Measurements from ENCODE around the gene LRRC8A.

Gene LRRC8A

DNA sequence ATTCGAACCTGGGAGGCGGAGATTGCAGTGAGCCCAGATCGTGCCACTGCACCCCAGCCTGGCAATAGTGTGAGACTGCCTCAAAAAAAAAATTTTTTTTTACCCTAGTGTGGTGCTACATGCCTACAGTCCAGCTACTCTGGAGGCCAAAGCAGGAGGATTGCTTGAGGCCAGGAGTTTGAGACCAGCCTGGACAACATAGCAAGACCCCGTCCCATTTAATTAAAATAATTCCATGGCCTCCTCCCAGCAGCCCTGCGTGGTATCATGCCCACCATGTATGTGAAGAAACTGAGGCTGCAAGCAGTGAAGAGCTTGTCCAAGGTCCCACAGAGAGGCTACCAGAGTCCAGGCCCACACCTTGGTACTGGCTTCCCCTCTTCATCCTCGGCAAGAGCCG is 19.4 kb downstream of the LRRC8A start:
- no peak for DNase-seq (ENCODE audit: low spot score)

- DNase-seq (ENCODE audit: low spot score) = no peak
These were observed 19.9 kb downstream of the LRRC8A start for GRCh38 chr9:128901822-128902221.

DNA sequence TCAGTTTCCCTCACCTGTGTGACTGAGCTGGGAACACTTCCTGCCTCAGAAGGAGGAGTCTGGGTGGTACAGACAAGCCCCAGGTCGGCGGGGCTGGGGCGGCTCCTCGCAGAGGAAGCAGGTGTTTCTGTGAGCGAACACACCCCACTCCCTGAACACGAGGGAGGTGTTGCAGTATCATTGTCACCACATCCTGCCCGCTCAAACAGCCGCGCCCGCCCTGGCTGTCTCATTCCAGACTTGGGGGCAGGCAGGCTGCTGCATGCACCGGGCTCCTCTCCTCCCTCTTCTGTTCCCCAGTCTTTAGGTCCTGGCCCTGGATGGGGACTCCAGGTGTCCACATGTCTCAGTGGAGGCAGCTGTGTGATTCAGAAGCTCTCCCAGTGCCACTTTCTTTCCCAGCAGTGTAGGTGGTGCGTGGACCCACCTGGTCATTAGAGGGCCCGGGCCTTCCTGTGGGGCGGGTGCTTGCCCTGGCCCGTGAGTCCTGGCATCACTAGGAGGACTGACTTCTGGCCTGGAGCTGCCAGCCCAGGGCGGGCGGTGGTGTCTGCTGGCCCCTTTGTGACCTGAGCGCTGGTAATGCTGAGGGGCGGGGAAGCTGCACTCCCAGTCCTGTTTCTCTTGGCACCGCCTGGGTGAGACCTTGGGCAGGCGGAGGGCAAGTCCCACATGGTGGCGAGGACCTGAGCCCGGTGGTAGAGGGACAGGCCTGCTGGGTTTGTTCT is 20.6 kb downstream of the LRRC8A start:
- no peak for DNase-seq (ENCODE audit: low spot score)

DNA sequence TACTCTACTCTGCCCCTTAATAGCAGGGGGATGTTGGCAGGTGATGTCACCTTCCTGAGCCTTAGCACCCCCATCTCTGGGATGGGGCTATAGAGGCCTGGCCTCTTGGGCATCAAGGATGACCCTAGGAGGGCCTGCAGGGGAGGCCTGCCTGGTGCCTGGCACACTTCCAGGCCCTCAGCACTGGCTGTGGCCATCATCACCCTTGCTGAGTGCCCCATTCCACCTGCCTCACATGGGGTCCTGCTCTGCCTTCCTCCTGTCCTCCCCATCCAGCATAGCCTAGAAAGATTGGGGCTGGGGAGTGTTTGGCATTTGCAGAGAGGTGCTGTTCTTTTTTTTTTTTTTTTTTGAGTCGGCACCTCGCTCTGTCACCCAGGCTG is 21.1 kb downstream of the LRRC8A start:
- no peak for DNase-seq (ENCODE audit: low spot score)

GRCh38 chr9:128903871-128904620 is 22.1 kb downstream of the LRRC8A start:
- no peak for DNase-seq (ENCODE audit: low spot score)

- no peak for DNase-seq (ENCODE audit: low spot score)
These were observed 24.0 kb downstream of the LRRC8A start for GRCh38 chr9:128905964-128906363.

DNA sequence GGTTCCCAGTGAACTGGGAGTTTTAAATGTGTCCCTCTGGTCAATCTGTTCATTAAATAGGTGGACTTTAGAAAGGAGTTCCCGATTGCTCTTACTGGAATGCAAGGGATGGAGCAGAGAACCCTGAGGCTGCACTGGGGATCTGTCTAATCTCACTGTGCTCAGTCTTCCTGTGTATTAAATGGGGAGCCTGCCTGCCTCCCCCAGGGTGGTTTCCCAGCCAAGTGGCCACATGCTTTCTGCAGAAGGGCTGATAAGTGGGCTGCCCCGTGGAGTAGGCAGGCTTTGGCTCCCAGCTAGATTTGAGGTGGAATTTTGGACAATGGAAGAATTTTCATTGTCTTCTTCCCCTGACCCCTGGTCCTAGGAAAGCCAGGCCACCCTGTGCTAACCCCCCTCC is 24.8 kb downstream of the LRRC8A start:
- DNase-seq (ENCODE audit: low spot score) = no peak

GRCh38 chr9:128908372-128908771 is 26.4 kb downstream of the LRRC8A start:
- no peak for DNase-seq (ENCODE audit: low spot score)

DNA sequence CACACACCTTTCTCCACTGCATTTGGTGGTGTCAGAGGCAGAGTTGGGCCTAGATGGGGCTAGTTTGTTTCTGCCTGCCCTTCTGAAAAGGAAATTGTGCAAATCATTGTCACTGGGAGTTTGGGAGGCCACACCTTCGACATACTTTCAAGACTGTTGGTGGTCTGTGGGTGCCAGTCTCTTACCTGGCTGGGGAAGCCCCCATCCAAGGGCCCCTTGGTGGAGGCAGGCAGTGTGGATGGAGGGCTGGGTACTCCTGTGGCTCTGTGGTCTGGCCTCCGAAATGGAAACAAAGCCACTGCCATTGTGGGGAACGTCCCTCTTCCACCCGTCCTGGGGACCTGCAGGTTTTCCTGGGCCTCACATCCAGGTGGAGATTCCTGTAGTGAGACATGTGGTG is 27.9 kb downstream of the LRRC8A start:
- DNase-seq (ENCODE audit: low spot score) = no peak

GRCh38 chr9:128910906-128911305 is 29.0 kb downstream of the LRRC8A start:
- DNase-seq (ENCODE audit: low spot score) = no peak

GRCh38 chr9:128911529-128912035 is 29.6 kb downstream of the LRRC8A start:
- no peak for DNase-seq (ENCODE audit: low spot score)

DNA sequence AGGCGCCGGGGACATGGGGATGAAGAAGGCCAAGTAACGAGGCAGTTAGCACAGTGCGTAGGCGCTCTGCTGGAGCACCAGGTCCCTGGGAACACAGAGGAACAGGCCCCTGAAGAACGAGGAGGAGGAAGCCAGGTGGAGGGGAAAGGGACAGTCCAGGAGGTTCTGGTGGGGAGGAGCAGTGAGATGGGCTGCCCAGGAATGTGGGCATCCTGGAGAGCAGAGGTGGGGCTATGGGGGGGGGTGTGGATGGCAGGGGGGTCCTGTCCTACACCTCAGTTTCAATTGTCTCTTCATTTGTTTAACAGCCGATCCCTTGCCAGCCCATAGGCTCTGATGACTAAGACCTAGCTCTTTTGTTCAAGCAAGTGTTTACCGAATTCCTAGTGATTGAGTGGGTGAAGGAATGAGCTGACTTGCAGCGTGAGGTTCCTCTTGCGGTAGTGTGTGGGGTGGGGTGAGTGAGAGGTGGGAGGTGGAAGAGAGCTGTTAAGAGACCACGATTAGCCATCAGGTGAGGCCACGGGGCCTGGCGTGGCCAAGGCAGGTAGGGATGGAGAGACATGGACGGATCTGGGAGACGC is 30.4 kb downstream of the LRRC8A start:
- no peak for DNase-seq (ENCODE audit: low spot score)

GRCh38 chr9:128913048-128913900 is 31.3 kb downstream of the LRRC8A start:
- DNase-seq (ENCODE audit: low spot score) = no peak

DNA sequence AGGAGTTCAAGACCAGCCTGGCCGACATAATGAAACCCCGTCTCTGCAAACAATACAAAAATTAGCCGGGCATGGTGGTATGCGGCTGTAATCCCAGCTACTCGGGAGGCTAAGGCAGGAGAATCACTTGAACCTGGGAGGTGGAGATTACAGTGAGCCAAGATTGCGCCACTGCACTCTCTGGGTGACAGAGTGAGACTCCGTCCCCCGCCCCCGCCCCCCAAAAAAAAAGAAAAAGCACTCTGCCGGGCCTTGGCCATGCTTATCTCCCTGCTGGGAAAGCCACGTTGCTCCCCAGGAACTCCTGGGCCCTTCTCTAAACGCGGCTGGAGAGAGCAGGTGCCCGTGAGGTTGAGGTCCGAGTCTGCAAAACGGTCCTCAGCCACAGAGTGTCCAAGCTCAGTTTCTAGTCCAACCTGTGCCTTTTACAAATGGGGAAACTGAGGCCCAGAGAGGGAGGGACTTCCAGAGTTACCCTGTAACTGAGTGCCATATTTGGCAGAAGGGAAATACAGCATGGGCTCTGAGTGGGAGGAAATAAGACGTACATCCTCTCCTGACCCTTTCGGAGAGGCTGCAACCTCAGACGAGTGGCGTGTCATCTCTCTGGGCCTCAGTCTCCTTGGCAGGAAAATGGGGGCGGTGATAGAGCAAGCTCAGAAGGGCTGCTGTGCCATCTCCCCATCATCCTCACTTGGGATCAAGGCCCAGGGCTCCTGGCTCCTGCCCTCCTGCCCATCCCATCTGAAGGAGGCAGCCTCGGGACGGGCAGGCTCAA is 32.3 kb downstream of the LRRC8A start:
- no peak for DNase-seq (ENCODE audit: low spot score)

GRCh38 chr9:128916204-128916603 is 34.3 kb downstream of the LRRC8A start:
- DNase-seq (ENCODE audit: low spot score) = no peak

DNA sequence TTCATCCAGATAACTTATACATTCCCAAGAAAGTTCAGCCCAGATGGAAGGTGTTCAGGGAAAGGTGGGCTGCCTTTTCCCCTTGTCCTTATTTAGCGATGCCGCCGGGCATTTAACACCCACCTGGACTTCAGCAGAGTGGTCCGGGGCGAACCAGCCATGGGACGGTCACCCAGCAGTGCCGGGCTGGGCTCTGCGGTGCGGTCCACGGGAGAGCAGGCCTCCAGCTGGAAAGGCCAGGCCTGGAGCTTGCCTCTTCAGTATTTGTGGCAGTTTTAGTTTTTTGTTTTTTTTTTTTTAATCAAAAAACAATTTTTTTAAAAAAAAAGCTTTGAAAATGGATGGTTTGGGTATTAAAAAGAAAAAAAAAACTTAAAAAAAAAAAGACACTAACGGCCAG is 34.8 kb downstream of the LRRC8A start:
- DNase-seq (ENCODE audit: low spot score) = no peak

DNA sequence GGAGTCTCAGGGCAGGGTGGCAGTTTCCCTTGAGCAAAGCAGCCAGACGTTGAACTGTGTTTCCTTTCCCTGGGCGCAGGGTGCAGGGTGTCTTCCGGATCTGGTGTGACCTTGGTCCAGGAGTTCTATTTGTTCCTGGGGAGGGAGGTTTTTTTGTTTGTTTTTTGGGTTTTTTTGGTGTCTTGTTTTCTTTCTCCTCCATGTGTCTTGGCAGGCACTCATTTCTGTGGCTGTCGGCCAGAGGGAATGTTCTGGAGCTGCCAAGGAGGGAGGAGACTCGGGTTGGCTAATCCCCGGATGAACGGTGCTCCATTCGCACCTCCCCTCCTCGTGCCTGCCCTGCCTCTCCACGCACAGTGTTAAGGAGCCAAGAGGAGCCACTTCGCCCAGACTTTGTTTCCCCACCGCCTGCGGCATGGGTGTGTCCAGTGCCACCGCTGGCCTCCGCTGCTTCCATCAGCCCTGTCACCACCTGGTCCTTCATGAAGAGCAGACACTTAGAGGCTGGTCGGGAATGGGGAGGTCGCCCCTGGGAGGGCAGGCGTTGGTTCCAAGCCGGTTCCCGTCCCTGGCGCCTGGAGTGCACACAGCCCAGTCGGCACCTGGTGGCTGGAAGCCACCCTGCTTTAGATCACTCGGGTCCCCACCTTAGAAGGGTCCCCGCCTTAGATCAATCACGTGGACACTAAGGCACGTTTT is 35.4 kb downstream of the LRRC8A start:
- DNase-seq (ENCODE audit: low spot score) = no peak

DNA sequence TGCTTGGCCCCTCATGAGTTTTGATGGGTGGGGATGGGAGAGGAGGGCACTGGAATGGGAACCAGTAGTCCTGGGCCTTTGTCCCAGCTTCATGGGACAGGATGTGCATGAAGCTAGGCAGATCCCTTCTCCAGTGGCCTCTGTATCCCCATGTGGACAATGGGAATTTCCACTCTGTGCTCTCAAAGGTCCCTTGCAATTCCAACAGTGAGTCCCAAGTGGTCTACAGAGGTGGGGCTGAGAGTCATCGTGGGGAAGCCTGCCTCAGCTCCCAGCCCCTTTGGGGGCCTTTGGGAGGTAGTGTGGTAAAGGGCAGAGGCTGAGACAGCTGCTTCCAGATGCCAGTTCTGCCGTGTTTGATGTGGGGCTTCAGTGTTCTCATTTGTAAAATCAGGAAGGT is 37.0 kb downstream of the LRRC8A start:
- DNase-seq (ENCODE audit: low spot score) = no peak

- no peak for DNase-seq (ENCODE audit: low spot score)
These were observed 37.6 kb downstream of the LRRC8A start for GRCh38 chr9:128919402-128920089.

Measured in SK-N-DZ (cell line).